Cardiac fibroblast (primary cell): ENCODE measurements around the gene BLVRA.

ENCODE experiments used
- DNase-seq, 2 donors: peaks; one replicate each; pipeline versions ENCODE4 v3.0.0 to v3.0.0-alpha.2; 2010; ENCODE audit warnings: low read depth in 2 of 2
- H3K4me3 ChIP-seq, 2 donors: replicated peaks in 1 of 2; 1 replicate in 1 of 2; 2 replicates in 1 of 2; pipeline ENCODE4 v1.5.1; 2011; ENCODE audit warnings: low read depth in 2 of 2, low read length in 2 of 2, mild to moderate bottlenecking in 2 of 2, moderate library complexity in 1 of 2
- TF ChIP-seq, protein P1 (sequence below): IDR thresholded peaks from one replicate; pipeline ENCODE4 v1.5.1; 2011; ENCODE audit warnings: low read depth, mild to moderate bottlenecking, low read length, inconsistent platforms

The BLVRA gene

DNA sequence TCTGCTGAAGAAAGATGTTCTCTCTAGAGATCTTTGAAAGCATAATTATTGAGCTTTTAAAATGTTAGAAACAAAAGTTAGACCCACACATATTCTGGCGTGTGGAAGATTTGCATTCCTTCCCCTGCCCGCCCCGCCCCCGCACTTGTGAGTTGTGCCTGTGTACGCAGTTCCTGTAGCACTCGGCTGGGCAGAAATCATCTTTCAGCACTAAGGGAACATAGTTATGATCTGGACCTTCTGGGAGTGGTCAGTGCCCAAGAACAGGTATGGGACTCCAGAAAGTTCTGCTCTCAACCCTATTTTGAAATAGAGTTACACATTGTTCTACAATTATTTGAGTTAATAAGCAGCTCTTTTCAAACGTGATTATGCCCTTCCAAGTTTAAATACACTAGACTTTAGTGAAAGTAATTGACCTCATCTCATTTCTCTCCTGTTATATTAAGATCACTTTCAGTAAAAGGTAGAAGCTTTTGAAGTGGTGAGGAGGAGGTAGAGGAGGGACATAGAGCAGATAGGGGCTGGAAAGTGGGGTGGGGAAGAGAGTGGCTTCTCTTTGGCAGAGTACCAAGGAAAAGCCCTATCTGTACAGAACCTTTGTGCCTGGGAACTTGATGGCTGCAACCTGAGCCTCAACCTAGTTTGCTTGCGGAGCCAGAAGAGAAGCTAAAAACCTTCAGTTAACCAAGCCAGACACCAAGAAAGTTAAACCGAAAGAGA lies 5.7 kb downstream of the BLVRA start:
- peak; percentile 16 to 66 for DNase-seq
- TF ChIP-seq, protein P1, sequence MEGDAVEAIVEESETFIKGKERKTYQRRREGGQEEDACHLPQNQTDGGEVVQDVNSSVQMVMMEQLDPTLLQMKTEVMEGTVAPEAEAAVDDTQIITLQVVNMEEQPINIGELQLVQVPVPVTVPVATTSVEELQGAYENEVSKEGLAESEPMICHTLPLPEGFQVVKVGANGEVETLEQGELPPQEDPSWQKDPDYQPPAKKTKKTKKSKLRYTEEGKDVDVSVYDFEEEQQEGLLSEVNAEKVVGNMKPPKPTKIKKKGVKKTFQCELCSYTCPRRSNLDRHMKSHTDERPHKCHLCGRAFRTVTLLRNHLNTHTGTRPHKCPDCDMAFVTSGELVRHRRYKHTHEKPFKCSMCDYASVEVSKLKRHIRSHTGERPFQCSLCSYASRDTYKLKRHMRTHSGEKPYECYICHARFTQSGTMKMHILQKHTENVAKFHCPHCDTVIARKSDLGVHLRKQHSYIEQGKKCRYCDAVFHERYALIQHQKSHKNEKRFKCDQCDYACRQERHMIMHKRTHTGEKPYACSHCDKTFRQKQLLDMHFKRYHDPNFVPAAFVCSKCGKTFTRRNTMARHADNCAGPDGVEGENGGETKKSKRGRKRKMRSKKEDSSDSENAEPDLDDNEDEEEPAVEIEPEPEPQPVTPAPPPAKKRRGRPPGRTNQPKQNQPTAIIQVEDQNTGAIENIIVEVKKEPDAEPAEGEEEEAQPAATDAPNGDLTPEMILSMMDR: no peak
- H3K4me3 ChIP-seq: no peak overlapping the region

DNA sequence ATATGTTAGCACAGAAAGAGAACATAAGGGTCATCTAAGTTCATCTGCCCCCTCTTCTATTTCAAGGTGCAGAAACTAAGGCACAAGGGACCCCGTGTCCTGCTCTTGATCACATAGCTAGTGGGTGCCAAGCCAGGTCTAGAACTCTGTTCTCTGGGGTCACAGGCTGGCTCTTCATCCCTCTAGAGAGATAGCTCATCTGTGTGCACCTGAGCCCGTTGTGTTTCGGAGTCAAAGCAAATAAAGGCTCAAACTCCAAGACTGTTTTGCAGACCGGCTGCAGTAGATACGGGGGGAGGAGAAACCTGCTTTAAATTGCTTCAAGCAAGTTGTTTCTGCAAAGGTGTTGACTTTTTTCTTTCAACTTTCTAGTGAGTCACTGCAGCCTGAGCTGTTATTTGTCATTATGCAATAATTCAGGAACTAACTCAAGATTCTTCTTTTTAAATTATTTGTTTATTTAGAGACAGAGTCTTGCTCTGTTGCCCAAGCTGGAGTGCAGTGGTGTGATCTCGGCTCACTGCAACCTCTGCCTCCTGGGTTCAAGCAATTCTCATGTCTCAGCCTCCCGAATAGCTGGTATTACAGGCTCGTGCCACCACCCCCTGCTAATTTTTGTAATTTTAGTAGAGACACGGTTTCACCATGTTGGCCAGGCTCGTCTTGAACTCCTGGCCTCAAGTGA lies 6.5 kb downstream of the BLVRA start:
- TF ChIP-seq, protein P1: no peak
- DNase-seq: peak; percentile 41 to 62

DNA sequence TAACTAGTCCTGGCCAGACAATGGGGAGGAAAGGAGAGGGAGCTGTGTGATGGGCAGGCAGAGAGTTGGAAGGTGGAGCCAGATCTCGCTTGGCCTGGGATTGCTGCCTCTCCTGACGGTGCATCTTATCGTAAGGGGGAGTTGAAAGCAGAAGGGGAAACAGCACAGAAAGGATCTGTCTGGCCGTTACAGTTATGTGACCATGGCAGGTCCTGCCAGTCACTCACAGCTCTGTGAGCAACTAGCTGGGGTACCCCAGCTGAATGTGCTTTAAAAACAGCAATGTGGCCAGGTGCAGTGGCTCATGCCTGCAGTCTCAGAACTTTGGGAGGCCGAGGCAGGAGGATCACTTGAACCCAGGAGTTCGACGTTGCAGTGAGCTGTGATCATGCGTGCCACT lies 8.1 kb downstream of the BLVRA start:
- DNase-seq: no peak

More for the DNA sequence above, 6.5 kb downstream of the BLVRA start:
- no peak overlapping the region for H3K4me3 ChIP-seq

DNA sequence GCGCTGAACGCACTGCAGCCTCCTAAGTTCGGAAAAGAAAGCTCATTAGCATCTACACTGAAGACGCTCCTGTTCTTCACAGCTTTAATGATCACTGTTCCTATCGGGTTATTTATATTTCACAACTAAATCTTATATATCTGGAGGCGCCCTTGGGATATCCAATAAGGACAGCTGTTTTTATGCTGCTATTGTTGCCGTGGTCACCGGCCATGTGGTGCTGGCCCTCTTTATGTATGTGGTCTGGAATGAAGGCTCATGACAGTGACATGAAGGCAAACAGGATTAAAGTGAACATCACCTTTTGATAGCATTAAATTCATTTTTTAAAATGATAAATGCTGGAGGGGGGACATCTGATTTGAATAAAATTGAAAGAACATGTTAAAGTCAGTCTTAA lies 8.8 kb downstream of the BLVRA start:
- no peak overlapping the region for H3K4me3 ChIP-seq
- DNase-seq: no peak
- TF ChIP-seq, protein P1: no peak

More for the DNA sequence above, 8.1 kb downstream of the BLVRA start:
- H3K4me3 ChIP-seq: no peak overlapping the region
- TF ChIP-seq, protein P1: no peak

DNA sequence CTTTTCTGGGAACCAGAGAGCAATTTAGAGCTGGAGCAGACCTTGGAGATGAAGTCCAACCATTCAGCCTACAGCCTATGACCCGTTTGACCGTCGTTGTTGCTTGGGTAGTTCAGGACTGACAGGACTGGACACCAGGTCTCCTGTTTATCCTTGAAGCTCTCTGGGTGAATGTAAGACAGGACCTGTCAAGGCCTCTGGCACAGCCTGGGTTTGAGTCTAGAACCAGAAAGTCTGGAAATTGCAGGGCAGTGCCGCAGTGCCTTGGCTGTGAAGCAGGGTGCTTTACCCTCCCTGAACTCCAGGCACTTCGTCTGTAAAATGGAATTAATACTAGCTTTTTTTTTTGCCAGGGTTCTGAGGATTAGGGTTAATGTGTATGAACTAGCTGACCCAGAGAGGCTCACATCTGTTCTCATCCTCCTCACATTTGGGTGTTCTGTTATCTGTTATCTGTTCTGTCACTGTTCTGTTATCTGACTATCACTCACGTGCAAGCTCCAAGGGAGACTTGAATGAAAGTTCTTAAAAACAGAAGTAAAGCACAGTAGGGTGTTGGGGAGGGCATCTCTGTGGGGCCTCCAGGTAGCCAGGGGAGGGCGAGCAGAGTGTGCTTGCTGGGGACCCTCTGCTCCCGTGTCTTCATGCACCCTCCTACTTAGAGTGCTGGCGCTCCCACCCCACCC lies 9.9 kb downstream of the BLVRA start:
- no peak for DNase-seq
- no peak overlapping the region for H3K4me3 ChIP-seq
- TF ChIP-seq, protein P1: no peak

DNA sequence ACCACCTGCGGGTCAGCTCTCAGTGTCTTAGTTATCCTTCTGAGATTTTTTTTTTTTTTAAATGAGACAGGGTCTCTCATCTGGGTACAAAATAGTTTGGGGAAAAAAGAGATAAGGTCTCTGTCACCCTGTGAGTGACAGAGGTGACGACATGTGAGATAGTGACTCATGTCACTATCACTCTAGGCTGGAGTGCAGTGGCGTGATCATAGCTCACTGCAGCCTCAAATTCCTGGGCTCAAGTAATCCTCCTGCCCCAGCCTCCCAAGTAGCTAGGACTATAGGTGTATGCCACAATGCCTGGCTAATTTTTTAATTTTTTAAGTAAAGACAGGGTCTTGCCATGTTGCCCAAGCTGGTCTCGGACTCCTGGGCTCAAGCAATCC lies 10.4 kb downstream of the BLVRA start:
- no peak overlapping the region for H3K4me3 ChIP-seq
- TF ChIP-seq, protein P1: no peak
- DNase-seq: no peak
